GM18867 (cell line): ENCODE data around the gene SLX4IP.

Experiments used
- ATAC-seq: cut with Tn5 transposase; IDR thresholded peaks from one replicate; pipeline ENCODE4 v1.9.1; 2021; ENCODE audit warnings: mild to moderate bottlenecking, moderate library complexity; ENCODE audit not compliant: unreplicated experiment

Gene SLX4IP

GRCh38 chr20:10625641-10626040, 190.5 kb downstream of the SLX4IP start:
- ATAC-seq = no peak

- no peak for ATAC-seq
These were observed 191.8 kb downstream of the SLX4IP start for GRCh38 chr20:10626896-10627295.

- no peak for ATAC-seq
These were observed 195.0 kb downstream of the SLX4IP start for GRCh38 chr20:10629946-10630650.

- ATAC-seq = no peak
These were observed 196.0 kb downstream of the SLX4IP start for GRCh38 chr20:10631126-10631525.

GRCh38 chr20:10632721-10633509, 197.8 kb downstream of the SLX4IP start:
- ATAC-seq = no peak

- no peak for ATAC-seq
These were observed 198.6 kb downstream of the SLX4IP start for GRCh38 chr20:10633718-10634117.

GRCh38 chr20:10634211-10634610, 199.1 kb downstream of the SLX4IP start:
- ATAC-seq = no peak

- ATAC-seq = no peak
These were observed 199.7 kb downstream of the SLX4IP start for GRCh38 chr20:10634683-10635411.

- ATAC-seq = no peak
These were observed 200.5 kb downstream of the SLX4IP start for GRCh38 chr20:10635476-10636208.

GRCh38 chr20:10636326-10636818, 201.3 kb downstream of the SLX4IP start:
- ATAC-seq = no peak

- ATAC-seq = no peak
These were observed 202.0 kb downstream of the SLX4IP start for GRCh38 chr20:10637031-10637559.

GRCh38 chr20:10637563-10637962, 202.5 kb downstream of the SLX4IP start:
- ATAC-seq = no peak

- no peak for ATAC-seq
These were observed 204.1 kb downstream of the SLX4IP start for GRCh38 chr20:10639077-10639736.

GRCh38 chr20:10639737-10640556, 204.8 kb downstream of the SLX4IP start:
- ATAC-seq = no peak

GRCh38 chr20:10640897-10641296, 205.8 kb downstream of the SLX4IP start:
- no peak for ATAC-seq

- ATAC-seq = no peak
These were observed 206.4 kb downstream of the SLX4IP start for GRCh38 chr20:10641467-10641866.

- ATAC-seq = no peak
These were observed 206.8 kb downstream of the SLX4IP start for GRCh38 chr20:10641893-10642292.

GRCh38 chr20:10642856-10643559, 207.9 kb downstream of the SLX4IP start:
- no peak for ATAC-seq

GRCh38 chr20:10643560-10643873, 208.4 kb downstream of the SLX4IP start:
- ATAC-seq = no peak
